ENCODE results near the gene SGIP1.
A peak's percentile ranks its signal among the peaks of the same experiment; 100 is the strongest.

SGIP1 gene

GRCh38 chr1:66533804-66534740, at the start of gene SGIP1:
Gene SGIP1, plus strand, starts transcription at chr1:66534153. Its CDS starts 206 bp downstream, at chr1:66534359.
- peak; percentile 53 for DNase-seq (ENCODE audit: low read depth)

DNA sequence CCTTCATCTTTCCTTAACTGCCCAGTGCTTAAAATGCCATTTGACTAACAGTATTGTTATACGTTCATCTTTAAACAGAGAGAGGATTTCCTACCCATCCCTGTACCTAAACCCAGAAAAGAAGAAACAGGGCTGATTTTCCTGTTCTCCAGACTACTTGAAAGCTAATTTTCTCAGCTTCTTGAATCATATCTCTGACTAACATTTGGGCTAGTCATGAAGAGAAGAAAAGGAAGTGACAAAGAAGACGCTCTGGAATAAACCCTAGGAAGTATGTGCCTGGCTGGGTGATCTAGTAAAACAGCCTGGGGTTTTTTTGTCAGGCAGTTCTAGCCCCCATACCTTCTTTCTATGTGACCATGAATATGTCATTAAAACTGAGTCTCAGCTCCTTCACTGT, 44.8 kb upstream of the SGIP1 start:
- no peak for DNase-seq (ENCODE audit: low read depth)

DNA sequence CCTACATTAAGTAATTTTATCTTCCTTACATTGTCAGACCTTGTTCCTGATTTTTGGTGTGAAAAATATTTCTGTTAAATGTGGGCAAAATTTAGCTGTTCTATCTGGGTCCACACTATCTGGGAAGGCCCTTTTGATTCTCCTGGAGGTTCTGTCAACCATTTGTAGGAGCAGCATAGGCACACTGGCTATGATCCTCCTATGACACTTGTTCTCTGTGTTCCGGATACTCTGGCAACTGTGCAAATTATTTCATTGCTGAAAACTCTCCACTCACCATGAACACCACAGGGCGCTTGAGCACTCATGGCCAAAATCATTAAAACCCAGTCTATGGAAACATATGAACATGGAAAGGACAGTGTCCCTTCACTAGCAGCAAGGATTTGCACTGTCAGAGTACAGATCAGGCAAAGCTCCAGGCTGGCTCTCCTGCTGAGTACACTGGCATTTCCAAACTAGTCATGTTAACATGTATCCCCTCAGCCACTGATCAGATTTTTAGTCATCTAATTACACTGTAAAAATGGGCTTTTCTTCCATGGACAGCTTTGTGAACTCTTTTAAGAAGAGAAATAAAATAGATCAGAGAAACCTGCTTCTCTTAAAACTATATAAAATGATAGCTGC, 43.9 kb upstream of the SGIP1 start:
- no peak for DNase-seq (ENCODE audit: low read depth)

- DNase-seq (ENCODE audit: low read depth), result no peak
Measured at GRCh38 chr1:66490816-66491215, 43.1 kb upstream of the SGIP1 start.

- DNase-seq (ENCODE audit: low read depth), result no peak
Measured at GRCh38 chr1:66492424-66492823, 41.5 kb upstream of the SGIP1 start.

DNA sequence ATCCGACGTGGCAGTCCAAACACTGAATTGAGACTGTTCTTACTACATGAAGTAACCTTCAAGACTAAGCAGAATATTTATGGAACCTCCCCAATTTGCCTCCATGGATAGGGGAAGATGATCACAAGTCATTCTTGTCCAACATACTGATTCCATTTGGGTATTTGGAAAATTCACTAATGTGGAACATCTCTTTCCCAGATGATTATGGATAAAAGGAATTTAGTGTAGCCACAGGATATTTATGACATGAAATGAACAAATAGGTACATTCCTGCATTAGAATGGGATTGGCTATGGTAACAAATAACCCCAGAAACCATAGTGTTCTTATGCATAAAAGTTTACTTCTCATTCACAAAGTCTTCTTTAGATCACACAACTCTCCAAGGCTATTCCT, 40.2 kb upstream of the SGIP1 start:
- no peak for DNase-seq (ENCODE audit: low read depth)

- no peak for DNase-seq (ENCODE audit: low read depth)
Measured at GRCh38 chr1:66494482-66494881, 39.5 kb upstream of the SGIP1 start.

DNA sequence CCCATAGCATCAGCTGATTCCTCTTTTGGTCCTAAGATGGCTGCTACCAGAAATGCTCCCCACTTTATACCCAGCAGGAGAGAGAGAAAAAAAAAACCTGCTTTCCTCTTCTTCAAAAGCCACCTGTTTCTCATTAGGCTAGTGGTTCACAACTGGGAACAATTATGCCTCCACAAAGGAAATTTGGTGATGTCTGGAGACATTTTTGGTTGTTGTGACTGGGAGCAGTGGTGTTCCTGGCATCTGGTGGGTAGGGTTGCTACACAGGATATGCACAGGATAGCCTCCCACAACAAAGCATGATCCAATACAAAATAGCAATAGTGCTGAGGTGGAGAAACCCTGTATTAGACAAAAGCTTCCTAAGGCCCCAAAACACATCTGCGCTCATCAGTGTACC, 38.5 kb upstream of the SGIP1 start:
- DNase-seq (ENCODE audit: low read depth), result peak; percentile 22

DNA sequence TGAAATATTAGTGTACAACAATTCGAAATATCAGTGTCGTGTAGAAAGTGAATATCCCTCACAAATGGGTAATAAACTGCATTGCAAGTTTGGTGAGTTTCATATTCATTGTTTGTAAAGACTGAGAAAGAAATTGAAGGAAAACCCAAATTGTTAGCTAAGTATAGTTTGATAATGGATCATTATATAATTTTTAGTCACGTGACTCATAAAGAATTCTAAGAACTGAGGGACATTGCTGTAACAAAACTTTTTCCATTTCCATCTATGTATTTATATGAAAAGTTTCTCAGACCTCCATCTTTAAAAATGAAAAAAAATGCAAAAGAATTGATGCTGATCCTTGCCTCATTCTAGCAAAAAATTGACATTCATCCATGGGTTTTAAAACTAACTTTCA, 36.0 kb upstream of the SGIP1 start:
- no peak for DNase-seq (ENCODE audit: low read depth)

DNA sequence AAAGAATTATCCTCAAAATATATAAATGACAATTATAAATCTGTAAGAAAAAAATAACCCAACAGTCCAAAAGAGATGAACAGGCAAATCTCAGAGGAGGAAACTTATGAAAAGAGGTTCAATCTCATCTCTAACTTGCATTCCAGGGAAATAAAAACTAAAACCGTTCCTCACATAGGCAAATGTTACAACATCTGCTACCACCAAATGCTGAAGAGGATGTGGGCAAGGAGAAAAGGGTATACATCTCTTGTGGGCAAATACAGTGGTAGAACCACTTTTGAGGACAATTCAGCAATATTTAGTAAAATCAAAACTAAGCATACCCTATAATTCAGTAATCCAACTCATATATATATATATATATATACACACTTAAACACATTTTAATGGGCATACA, 33.7 kb upstream of the SGIP1 start:
- no peak for DNase-seq (ENCODE audit: low read depth)

- DNase-seq (ENCODE audit: low read depth), result no peak
Measured at GRCh38 chr1:66502086-66502485, 31.9 kb upstream of the SGIP1 start.

GRCh38 chr1:66503841-66504470, 30.0 kb upstream of the SGIP1 start:
- peak; percentile 60 for DNase-seq (ENCODE audit: low read depth)

DNA sequence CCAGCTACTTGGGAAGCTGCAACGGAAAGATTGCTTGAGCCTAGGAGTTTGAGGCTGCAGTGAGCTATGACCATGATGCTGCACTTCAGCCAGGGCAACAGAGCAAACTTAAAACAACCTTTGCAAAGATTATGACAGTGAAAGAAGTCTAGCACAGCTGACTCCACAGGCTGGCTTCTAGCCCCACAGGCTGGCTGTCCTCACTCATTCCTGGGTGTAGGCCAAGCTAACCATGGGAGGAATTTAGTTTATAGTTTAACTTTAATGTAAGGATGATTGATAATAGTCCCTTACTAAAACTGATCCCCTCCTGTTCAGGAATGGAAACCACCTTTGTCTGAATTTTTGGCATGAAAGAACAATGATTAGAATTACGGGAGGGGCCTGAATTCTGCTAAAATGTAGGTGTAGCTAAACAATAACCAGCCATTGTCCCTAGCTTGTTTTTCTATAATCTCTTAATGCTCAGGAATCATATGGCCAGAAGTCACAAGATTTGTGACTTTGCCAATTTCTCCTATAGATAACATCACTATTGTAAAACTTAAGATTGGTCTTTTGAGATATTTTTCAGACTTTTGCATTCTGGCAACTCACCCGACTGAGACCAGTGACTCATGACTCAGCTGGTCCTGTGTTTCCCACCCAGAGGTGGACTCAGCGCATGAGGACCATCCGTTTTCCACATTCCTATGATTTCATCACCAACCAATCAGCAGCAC, 28.1 kb upstream of the SGIP1 start:
- DNase-seq (ENCODE audit: low read depth), result no peak

GRCh38 chr1:66506393-66506687, 27.6 kb upstream of the SGIP1 start:
- no peak for DNase-seq (ENCODE audit: low read depth)

- no peak for DNase-seq (ENCODE audit: low read depth)
Measured at GRCh38 chr1:66506991-66507390, 27.0 kb upstream of the SGIP1 start.

DNA sequence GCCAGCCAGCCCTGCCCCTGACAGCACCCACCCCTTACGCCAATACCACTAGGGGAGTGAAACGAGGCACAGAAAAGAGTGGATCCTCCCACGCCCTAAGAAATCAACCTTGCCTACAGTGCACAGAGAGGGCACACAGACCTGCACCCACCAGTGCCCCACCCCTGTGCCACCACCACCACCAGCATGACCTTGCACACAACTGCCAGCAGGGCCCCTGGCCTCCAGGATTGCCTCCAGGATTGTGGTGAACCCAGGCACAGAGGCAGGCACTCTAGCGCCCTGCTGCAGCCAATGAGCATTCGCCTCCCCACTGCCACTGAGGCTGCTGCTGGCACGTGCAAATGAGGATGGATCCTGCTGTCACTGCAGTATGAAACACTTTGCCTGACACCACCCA, 23.5 kb upstream of the SGIP1 start:
- no peak for DNase-seq (ENCODE audit: low read depth)

- DNase-seq (ENCODE audit: low read depth), result no peak
Measured at GRCh38 chr1:66511118-66511517, 22.8 kb upstream of the SGIP1 start.

DNA sequence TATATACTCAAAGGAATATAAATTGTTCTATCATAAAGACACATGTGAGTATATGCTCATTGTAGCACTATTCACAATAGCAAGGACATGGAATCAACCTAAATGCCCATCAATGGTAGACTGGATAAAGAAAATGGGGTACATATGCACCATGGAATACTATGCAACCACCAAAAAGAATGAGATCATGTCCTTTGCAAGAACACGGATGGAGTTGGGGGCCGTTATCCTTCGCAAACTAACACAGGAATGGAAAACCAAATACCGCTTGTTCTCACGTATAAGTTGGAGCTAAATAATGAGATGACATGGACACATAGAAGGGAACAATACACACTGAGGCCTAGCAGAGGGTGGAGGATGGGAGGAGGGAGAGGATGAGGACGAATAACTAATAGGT, 16.0 kb upstream of the SGIP1 start:
- no peak for DNase-seq (ENCODE audit: low read depth)

DNA sequence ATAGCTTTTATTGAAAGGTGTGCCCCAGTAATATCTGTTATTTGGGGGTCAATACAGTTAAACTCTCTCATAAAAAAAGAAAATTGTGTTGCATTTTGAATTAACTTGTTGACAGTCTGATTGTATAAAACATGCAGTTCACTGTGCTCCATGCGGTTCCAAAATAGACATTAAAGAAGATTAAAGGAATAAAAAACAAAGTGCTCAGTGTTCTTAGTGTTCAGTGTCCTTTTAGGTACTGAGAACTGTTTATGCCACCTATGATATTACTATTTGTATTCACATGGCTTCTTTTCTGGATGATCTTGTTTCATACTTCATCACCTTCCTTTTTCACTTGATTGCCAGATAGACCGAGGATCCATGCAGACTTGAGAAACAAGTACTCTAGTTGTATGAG, 15.3 kb upstream of the SGIP1 start:
- DNase-seq (ENCODE audit: low read depth), result no peak

DNA sequence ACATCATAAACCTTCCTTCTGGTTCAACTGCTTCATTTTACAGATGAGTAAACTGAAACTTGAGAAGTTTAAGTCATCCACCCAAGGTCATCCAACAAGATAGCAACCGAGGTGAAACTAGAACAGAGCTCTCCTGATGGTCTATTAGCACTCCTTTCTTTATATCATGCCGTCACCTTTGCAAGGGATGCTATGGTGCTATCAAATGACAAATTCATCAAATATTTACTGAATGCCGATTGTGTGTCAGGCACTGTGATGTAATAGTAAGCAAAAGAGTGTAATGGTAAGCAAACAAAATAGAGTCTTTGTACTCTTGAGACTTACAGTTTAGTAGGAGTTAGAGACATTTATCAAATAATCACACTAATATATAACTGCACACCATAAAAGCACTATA, 14.0 kb upstream of the SGIP1 start:
- DNase-seq (ENCODE audit: low read depth), result no peak

DNA sequence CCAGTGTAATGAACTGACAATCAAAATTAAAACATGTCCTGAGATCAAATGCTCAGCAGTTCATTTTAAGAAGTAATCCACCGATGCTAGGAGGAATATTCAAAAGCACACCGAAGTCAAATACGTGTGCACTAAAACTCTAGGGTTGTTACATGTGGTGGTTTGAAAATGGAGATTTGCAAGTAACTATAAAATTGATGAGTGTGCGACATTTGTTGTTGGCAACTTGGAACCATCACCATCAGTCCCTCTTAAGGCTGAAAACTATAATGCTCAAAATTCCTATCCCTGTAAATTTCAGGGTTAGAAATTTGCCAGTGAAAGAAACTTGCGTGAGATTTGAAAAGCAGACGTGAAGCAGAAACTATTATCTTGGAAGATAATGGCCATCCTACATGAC, 13.3 kb upstream of the SGIP1 start:
- no peak for DNase-seq (ENCODE audit: low read depth)

DNA sequence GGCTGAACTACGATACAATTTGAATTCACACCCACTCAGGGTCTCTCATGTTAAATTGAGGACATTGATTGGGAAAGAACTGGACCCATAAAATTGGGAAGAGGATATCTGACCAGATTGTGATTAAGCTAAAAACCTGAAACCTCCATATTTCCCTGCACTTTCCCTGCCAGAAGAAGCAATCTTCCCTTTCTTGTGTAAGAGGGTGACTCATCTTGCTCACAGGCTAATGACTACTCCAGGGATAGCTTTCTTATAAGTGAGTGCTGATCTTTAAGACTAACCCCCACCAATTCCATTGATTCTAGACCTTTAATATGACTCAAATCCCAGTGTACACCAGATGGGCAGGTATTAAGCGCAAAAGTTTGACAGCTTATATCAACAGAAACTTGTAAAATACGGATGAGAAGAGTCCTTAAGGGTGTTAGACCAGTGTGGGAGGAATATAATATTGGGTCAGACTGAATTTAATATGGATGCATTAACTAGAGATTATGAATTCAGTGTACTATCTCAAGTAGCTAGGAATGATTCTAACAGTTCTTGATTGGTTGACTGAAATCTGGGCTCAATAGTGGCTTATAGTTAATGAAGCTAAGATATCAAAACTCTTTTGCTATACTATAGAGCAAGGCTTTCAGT, 12.1 kb upstream of the SGIP1 start:
- peak; percentile 62 for DNase-seq (ENCODE audit: low read depth)

All from fibroblast of the conjunctiva (primary cell).